K562 (cell line): Measurements from ENCODE around the gene CCDC185. TPM values are rescaled to one million over a fixed set of nuclear protein-coding genes. Genes with fewer than 3 reads are reported as not detected.
A peak's percentile ranks its signal among the peaks of the same experiment; 100 is the strongest.

Source experiments
- ATAC-seq: fragments of 200-7000 bp; cut with Tn5 transposase; 3 replicates; pipeline ENCODE4 v1.9.1; 2020; ENCODE audit warnings: moderate library complexity
- BruUV-seq: library from RNA; stranded (reverse); fragments of 400-500 nt; replicated peaks from 2 replicates; lab custom pipeline; 2021; lab: Mats Ljungman, UMichigan
- CTCF ChIA-PET: fragments of 300-600 bp; formaldehyde crosslinking; extraction: SDS; loops from one replicate; lab custom pipeline; 2021; ENCODE audit warnings: low intra/inter-chr PET ratio; lab: Yijun Ruan, JAX
- POLR2A ChIA-PET: fragments of 300-600, 350-650 bp; sonication (Branson Sonifier 250); formaldehyde crosslinking; extraction: SDS; loops from one replicate; lab custom pipeline; 2021; ENCODE audit warnings: antibody characterized with exemption, inconsistent platforms; lab: Yijun Ruan, JAX
- DNase-seq, 4 experiments: peaks; one replicate each; pipeline versions ENCODE4 v3.0.0 to v3.0.0-alpha.2; 2011 to 2018; ENCODE audit warnings: low spot score in 3 of 4, mixed read lengths in 3 of 4; ENCODE audit errors: extremely low read depth in 1 of 4
- FAIRE-seq: peaks from 2 replicates; lab custom pipeline; 2011; peaks lifted over from hg19 to GRCh38; lab: Jason Lieb, UNC
- H2AFZ ChIP-seq: 2 replicates; pipeline ENCODE4 v1.6.0; 2011; ENCODE audit warnings: low read depth, low read length, control low read depth, inconsistent platforms
- H3K27ac ChIP-seq: fragments of 200-600 bp; 3 replicates; pipeline ENCODE4 v1.8.0; 2011; ENCODE audit warnings: low read depth, mild to moderate bottlenecking, control low read depth, inconsistent platforms, low read length, moderate library complexity, mixed read lengths; ENCODE audit errors: extremely low read depth
- H3K27me3 ChIP-seq, 2 experiments: fragments of 300-600 bp in 1 of 2; 2 replicates in 1 of 2; 3 replicates in 1 of 2; pipeline versions ENCODE4 v1.6.0 to v1.8.0; 2011; ENCODE audit warnings: inconsistent platforms in 2 of 2, low read length in 2 of 2, mild to moderate bottlenecking in 1 of 2, mixed read lengths in 1 of 2, moderate library complexity in 1 of 2; ENCODE audit not compliant: control insufficient read depth in 2 of 2, insufficient read depth in 2 of 2
- H3K36me3 ChIP-seq: fragments of 300-600 bp; 3 replicates; pipeline ENCODE4 v1.8.0; 2011; ENCODE audit warnings: mild to moderate bottlenecking, low read length, inconsistent platforms; ENCODE audit not compliant: control insufficient read depth, insufficient read depth
- H3K4me1 ChIP-seq, 2 experiments: fragments of 200-600 bp in 1 of 2; replicated peaks in 1 of 2; 2 replicates in 1 of 2; 3 replicates in 1 of 2; pipeline versions ENCODE4 v1.5.1 to v1.8.0; 2011; ENCODE audit warnings: inconsistent platforms in 2 of 2, low read length in 2 of 2, mild to moderate bottlenecking in 1 of 2, mixed read lengths in 1 of 2, moderate library complexity in 1 of 2; ENCODE audit not compliant: control insufficient read depth in 2 of 2, insufficient read depth in 2 of 2
- H3K4me2 ChIP-seq: 2 replicates; pipeline ENCODE4 v1.6.1; 2011; ENCODE audit warnings: low read length, control low read depth, inconsistent platforms, mixed read lengths; ENCODE audit not compliant: insufficient read depth
- H3K4me3 ChIP-seq: fragments of 200-600 bp; sonication (generic), shearing (Covaris generic); 2 replicates; pipeline ENCODE4 v1.5.1; 2016; ENCODE audit warnings: control low read depth, inconsistent platforms
- H3K79me2 ChIP-seq: fragments of 200-600 bp; 3 replicates; pipeline ENCODE4 v1.8.0; 2011; ENCODE audit warnings: low read length, inconsistent platforms; ENCODE audit not compliant: control insufficient read depth, insufficient read depth
- H3K9ac ChIP-seq, 2 experiments: 2 replicates each; pipeline versions ENCODE4 v1.6.0 to v1.6.1; 2011; ENCODE audit warnings: low read depth in 2 of 2, low read length in 2 of 2, control low read depth in 1 of 2, inconsistent platforms in 1 of 2, mild to moderate bottlenecking in 1 of 2, mixed read lengths in 1 of 2; ENCODE audit not compliant: insufficient read depth in 1 of 2
- H3K9me1 ChIP-seq: one replicate; pipeline ENCODE4 v1.6.0; 2011; ENCODE audit warnings: inconsistent platforms, mild to moderate bottlenecking, low read length, moderate library complexity; ENCODE audit not compliant: control insufficient read depth, insufficient read depth
- H3K9me3 ChIP-seq: replicated peaks from 2 replicates; pipeline ENCODE4 v1.5.1; 2011; ENCODE audit warnings: low read depth, low read length, inconsistent platforms; ENCODE audit not compliant: control insufficient read depth, insufficient read depth
- H4K20me1 ChIP-seq: replicated peaks from 2 replicates; pipeline ENCODE4 v1.6.1; 2011; ENCODE audit warnings: low read length, inconsistent platforms, mixed read lengths; ENCODE audit not compliant: control insufficient read depth, insufficient read depth
- CTCF ChIP-seq, 3 experiments: IDR thresholded peaks in 2 of 3; conservative IDR thresholded peaks in 1 of 3; 2 replicates each; pipeline ENCODE4 v1.5.1; 2011 to 2012; ENCODE audit warnings: low read length in 3 of 3, mild to moderate bottlenecking in 3 of 3, control low read depth in 2 of 3, improper control_type of control experiment in 1 of 3, inconsistent platforms in 1 of 3, low read depth in 1 of 3, mixed read lengths in 1 of 3, moderate library complexity in 1 of 3; ENCODE audit not compliant: insufficient read depth in 2 of 3
- RAD21 ChIP-seq, 2 experiments: fragments of 250-450 bp in 1 of 2; fragments of 450-650 bp in 1 of 2; sonication (Bioruptor Pico) in 1 of 2; formaldehyde crosslinking in 1 of 2; IDR thresholded peaks in 1 of 2; conservative IDR thresholded peaks in 1 of 2; 2 replicates each; pipeline versions ENCODE4 v1.4.0 to v1.8.0; 2020 to 2022; ENCODE audit warnings: mild to moderate bottlenecking in 2 of 2, moderate library complexity in 1 of 2
- ZNF507 ChIP-seq: conservative IDR thresholded peaks from 2 replicates; pipeline ENCODE4 v1.6.1; 2017; ENCODE audit warnings: missing genetic modification characterization, missing compliant biosample characterization
- ZNF778 ChIP-seq: fragments of 450-650 bp; formaldehyde crosslinking; IDR thresholded peaks from 2 replicates; pipeline ENCODE4 v1.4.0; 2020; ENCODE audit warnings: mild to moderate bottlenecking, moderate library complexity
- WGBS: fragments of 100-300 bp; shearing (Covaris generic); methylation state at CpG from one replicate; pipeline ENCODE4 v1.1.6; 2016; ENCODE audit warnings: low coverage, mixed read lengths; ENCODE audit not compliant: insufficient coverage; ENCODE audit errors: missing lambda C conversion rate; 5-methylcytosine and 5-hydroxymethylcytosine counted together
- in situ Hi-C: fragments of 300-500 bp; cut with MboI; formaldehyde crosslinking; loops from 4 replicates; pipeline ENCODE4 v1.15.0; 2018; ENCODE audit warnings: inconsistent platforms, mixed read lengths
- intact Hi-C: fragments of 100-400 bp; cut with micrococcal nuclease; formaldehyde crosslinking; loops from 2 replicates; pipeline ENCODE4 v1.14.2; 2022
- polyA plus RNA-seq, 8 experiments: library from polyadenylated mRNA; depleted of rRNA in 4 of 8; stranded (reverse) in 5 of 8; unstranded in 3 of 8; fragments of >200 nt; fragmentation: Nextera tagmentation in 2 of 8; fragmentation: Illumina TruSeq in 1 of 8; extraction: Ambion mirVana in 2 of 8; extraction: Trizol in 1 of 8; gene quantifications; 2 replicates each; pipeline versions ENCODE4 v1.2.1 to v1.2.3, GENCODE V29; 2011 to 2014; ENCODE audit warnings: inconsistent platforms in 1 of 8, missing spikeins in 1 of 8
- total RNA-seq, 7 experiments: library from RNA; depleted of rRNA in 6 of 7; stranded (reverse); fragments of >200 nt in 6 of 7; fragmentation: Illumina TruSeq in 2 of 7; extraction: Trizol in 2 of 7; gene quantifications; 2 replicates each; pipeline versions ENCODE4 v1.2.1 to v1.2.3, GENCODE V29; 2011 to 2021; ENCODE audit warnings: low replicate concordance in 1 of 7

The CCDC185 gene
- total and polyA plus RNA-seq, 9 of the 15 experiments (the other 6 are each of a cell fraction or from before 2014, with no cell fraction given), result not detected

DNA sequence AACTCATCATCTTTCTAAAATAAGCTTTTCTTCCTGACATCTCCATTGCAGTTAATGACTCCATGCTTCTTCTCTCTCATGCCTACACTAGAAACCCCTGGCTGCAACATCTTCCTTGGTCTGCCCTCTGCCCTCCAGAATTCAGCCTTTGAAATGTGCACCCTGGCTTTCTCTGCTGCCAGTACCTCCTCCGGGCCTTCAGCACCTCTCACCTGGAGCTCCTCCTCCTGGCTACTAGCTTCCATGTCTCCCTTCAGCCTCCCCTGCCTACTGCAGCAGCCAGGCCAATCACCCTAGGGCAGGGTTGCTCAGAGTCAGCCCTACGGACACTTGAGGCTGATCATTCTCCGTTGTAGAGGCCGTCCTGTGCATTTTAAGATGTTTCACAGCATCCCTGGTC, 47.5 kb upstream of the CCDC185 start:
- Histone ChIP-seq H3K9me3 (no peaks in the 10 kb centered on the region), H3K9ac (no peak overlapping the region), H3K36me3 (no peaks in the 10 kb centered on the region), H3K4me1 (no peaks in the 10 kb centered on the region), H3K27ac (no peak overlapping the region), H3K27me3 (peaks cover 5 to 36% of the 10 kb centered on the region in 2 experiments; a peak in 3 of 5 replicates), H4K20me1 (no peaks in the 10 kb centered on the region), H3K4me3 (no peak overlapping the region), H2AFZ (no peak overlapping the region), H3K9me1 (no peaks in the 10 kb centered on the region), H3K79me2 (no peaks in the 10 kb centered on the region), H3K4me2 (no peak overlapping the region)
- ATAC-seq (0 out of 3 replicates have a peak, but pooled peaks have one; percentile 47), FAIRE-seq (no peak), DNase-seq (no peak)
- CTCF ChIA-PET, result no interaction called here
- TF ChIP-seq ZNF507 (tag), result no peak
- peak in 2 of 3 experiments; percentile 13 to 20; a peak in 1 of 6 replicates for TF ChIP-seq CTCF (IDR thresholded peaks at IDR 0.05 in 2 of 3, conservative IDR thresholded peaks at IDR 0.05 in 1 of 3; ENCODE audit: insufficient read depth in 2 of 3, low read depth in 1 of 3, low read length in 3 of 3)
- no peak for TF ChIP-seq ZNF778
- peak in 1 of 2 experiments; percentile 19; a peak in 1 of 4 replicates for TF ChIP-seq RAD21 (CRISPR knock-in tag; conservative IDR thresholded peaks at IDR 0.05 in 1 of 2, IDR thresholded peaks at IDR 0.05 in 1 of 2)
- intact Hi-C loops (loop anchor here (10.0 kb wide), 1 partner anchor 211 kb away; no protein-coding TSS in a partner anchor), in situ Hi-C loops (no loop called here)
- POLR2A ChIA-PET, result interaction anchor here (0.5 to 1.2 kb wide), 2 partner anchors 11 to 898 kb away, joined by 3 read pairs; no protein-coding TSS in a partner anchor
- no TSS peak for BruUV-seq
- 9% methylated on average over 4 of the region's 4 CpGs for WGBS
